ENCODE results near the gene TPK1.

GRCh38 chr7:144579687-144580086 is 256.2 kb downstream of the TPK1 start:
- TF ChIP-seq CTCF (IDR thresholded peaks at IDR 0.05; ENCODE audit: low read depth, low read length) (no peak), POLR2A (IDR thresholded peaks at IDR 0.05; ENCODE audit: extremely low read depth, insufficient read length) (no peak), MYC (IDR thresholded peaks at IDR 0.05; ENCODE audit: low read depth, low read length) (no peak)

Data from NB4 (cell line).